IPS-18c (cell line): Measurements from ENCODE around the gene MGAT5.

Experiments
- H3K4me3 ChIP-seq: 2 replicates; pipeline ENCODE4 v1.7.0; 2013; ENCODE audit warnings: low read depth, mild to moderate bottlenecking, low read length, moderate library complexity; ENCODE audit not compliant: insufficient read depth
- H3K9me3 ChIP-seq: one replicate; pipeline ENCODE4 v1.6.1; 2013; ENCODE audit warnings: mild to moderate bottlenecking, low read length, moderate library complexity; ENCODE audit not compliant: control insufficient read depth, insufficient read depth

MGAT5 gene

GRCh38 chr2:134228493-134228903, 25.4 kb upstream of the MGAT5 start:
- no peak overlapping the region for H3K4me3 ChIP-seq
- H3K9me3 ChIP-seq, result peaks cover 8% of the 10 kb centered on the region

- no peak overlapping the region for H3K4me3 ChIP-seq
- H3K9me3 ChIP-seq, result peaks cover 8% of the 10 kb centered on the region
Observed at GRCh38 chr2:134229540-134229939, 24.3 kb upstream of the MGAT5 start.

- Histone ChIP-seq H3K4me3 (no peak overlapping the region), H3K9me3 (peaks cover 8% of the 10 kb centered on the region)
Observed at GRCh38 chr2:134230885-134231284, 23.0 kb upstream of the MGAT5 start.

GRCh38 chr2:134231301-134231964, 22.4 kb upstream of the MGAT5 start:
- H3K4me3 ChIP-seq, result no peak overlapping the region
- H3K9me3 ChIP-seq, result peaks cover 8% of the 10 kb centered on the region

- Histone ChIP-seq H3K4me3 (no peak overlapping the region), H3K9me3 (peaks cover 8% of the 10 kb centered on the region)
Observed at GRCh38 chr2:134231965-134232340, 21.9 kb upstream of the MGAT5 start.

- Histone ChIP-seq H3K9me3 (peaks cover 8% of the 10 kb centered on the region), H3K4me3 (no peak overlapping the region)
Observed at GRCh38 chr2:134232461-134232860, 21.4 kb upstream of the MGAT5 start.

- no peak overlapping the region for H3K4me3 ChIP-seq
Observed at GRCh38 chr2:134232868-134233727, 20.8 kb upstream of the MGAT5 start.

GRCh38 chr2:134233728-134234136, 20.1 kb upstream of the MGAT5 start:
- Histone ChIP-seq H3K4me3 (no peak overlapping the region), H3K9me3 (peaks cover under 1% of the 10 kb centered on the region)

More at GRCh38 chr2:134232868-134233727, 20.8 kb upstream of the MGAT5 start:
- H3K9me3 ChIP-seq, result peaks cover 6% of the 10 kb centered on the region

GRCh38 chr2:134234535-134234934, 19.3 kb upstream of the MGAT5 start:
- Histone ChIP-seq H3K4me3 (no peak overlapping the region), H3K9me3 (no peaks in the 10 kb centered on the region)

- Histone ChIP-seq H3K4me3 (no peak overlapping the region), H3K9me3 (no peaks in the 10 kb centered on the region)
Observed at GRCh38 chr2:134235510-134236144, 18.2 kb upstream of the MGAT5 start.

GRCh38 chr2:134238371-134238770, 15.5 kb upstream of the MGAT5 start:
- no peaks in the 10 kb centered on the region for H3K9me3 ChIP-seq
- no peak overlapping the region for H3K4me3 ChIP-seq

GRCh38 chr2:134240061-134240460, 13.8 kb upstream of the MGAT5 start:
- Histone ChIP-seq H3K9me3 (no peaks in the 10 kb centered on the region), H3K4me3 (no peak overlapping the region)

- H3K9me3 ChIP-seq, result no peaks in the 10 kb centered on the region
- no peak overlapping the region for H3K4me3 ChIP-seq
Observed at GRCh38 chr2:134241911-134242310, 12.0 kb upstream of the MGAT5 start.

- H3K4me3 ChIP-seq, result no peak overlapping the region
- no peaks in the 10 kb centered on the region for H3K9me3 ChIP-seq
Observed at GRCh38 chr2:134243244-134243643, 10.6 kb upstream of the MGAT5 start.

- H3K4me3 ChIP-seq, result no peak overlapping the region
- no peaks in the 10 kb centered on the region for H3K9me3 ChIP-seq
Observed at GRCh38 chr2:134244086-134244485, 9.8 kb upstream of the MGAT5 start.

- Histone ChIP-seq H3K9me3 (no peaks in the 10 kb centered on the region), H3K4me3 (no peak overlapping the region)
Observed at GRCh38 chr2:134244587-134244986, 9.3 kb upstream of the MGAT5 start.

- H3K4me3 ChIP-seq, result no peak overlapping the region
- H3K9me3 ChIP-seq, result no peaks in the 10 kb centered on the region
Observed at GRCh38 chr2:134245340-134245984, 8.4 kb upstream of the MGAT5 start.
